ENCODE data around the gene NDEL1. TPM values are rescaled to one million over a fixed set of nuclear protein-coding genes. Genes with fewer than 3 reads are reported as not detected.

NDEL1 gene
- total and polyA plus RNA-seq, 9 of the 15 experiments (the other 6 are each of a cell fraction or from before 2014, with no cell fraction given) = 0.86 to 30.5 (median 22.7) TPM

DNA sequence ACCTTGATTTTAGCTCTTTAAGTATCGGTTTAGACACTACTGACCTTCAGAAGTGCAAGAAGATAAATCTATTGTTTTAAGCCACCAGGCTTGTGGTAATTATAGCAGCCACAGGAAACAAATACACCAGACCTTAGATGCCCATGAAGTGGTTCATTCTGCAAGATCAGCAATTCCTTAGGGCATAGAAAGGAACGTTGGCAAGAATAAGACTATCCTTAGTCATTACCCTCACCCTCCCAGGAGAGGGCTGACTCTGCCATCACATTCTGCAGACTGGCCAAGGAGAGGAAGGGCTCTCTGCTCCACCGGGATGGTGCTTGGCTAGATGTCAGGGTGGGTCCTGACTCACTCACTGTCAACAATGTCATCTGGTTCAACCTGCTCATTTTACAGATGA, 14.1 kb upstream of the NDEL1 start (continued):
- TF ChIP-seq ZFX (CRISPR knock-in tag; IDR thresholded peaks at IDR 0.05) (no peak), ZNF146 (CRISPR knock-in tag; IDR thresholded peaks at IDR 0.05; ENCODE audit: unreplicated experiment) (no peak), SMC3 (conservative IDR thresholded peaks at IDR 0.05; ENCODE audit: insufficient read depth, low read depth, low read length) (no peak), ARHGAP35 (IDR thresholded peaks at IDR 0.05; ENCODE audit: partially characterized antibody) (no peak), GATA2 (CRISPR knock-in tag; IDR thresholded peaks at IDR 0.05) (no peak), TBP (optimal IDR thresholded peaks at IDR 0.05; ENCODE audit: low read depth, low read length) (no peak), C11orf30 (IDR thresholded peaks at IDR 0.05; ENCODE audit: low read depth) (peak; percentile 88), TRIM28 (IDR thresholded peaks at IDR 0.05) (no peak), ZFP1 (CRISPR knock-in tag; IDR thresholded peaks at IDR 0.05) (no peak), HCFC1 (IDR thresholded peaks at IDR 0.05; ENCODE audit: low read depth, low read length) (no peak), ZNF316 (IDR thresholded peaks at IDR 0.05) (peak; percentile 93), NR4A1 (CRISPR knock-in tag; IDR thresholded peaks at IDR 0.05) (no peak), NR4A1 (tag; IDR thresholded peaks at IDR 0.05) (no peak), SMARCA5 (IDR thresholded peaks at IDR 0.05) (no peak), ARID4B (CRISPR knock-in tag; IDR thresholded peaks at IDR 0.05) (no peak), MAFG (tag; conservative IDR thresholded peaks at IDR 0.05) (peak; percentile 71), DMBX1 (CRISPR knock-in tag; IDR thresholded peaks at IDR 0.05; ENCODE audit: borderline replicate concordance) (no peak), MAFF (IDR thresholded peaks at IDR 0.05; ENCODE audit: low read length) (peak; percentile 87), MNT (conservative IDR thresholded peaks at IDR 0.05) (no peak), HOXB6 (CRISPR knock-in tag; IDR thresholded peaks at IDR 0.05; ENCODE audit: borderline replicate concordance) (no peak), ZNF507 (tag; conservative IDR thresholded peaks at IDR 0.05) (no peak), NFYB (IDR thresholded peaks at IDR 0.05; ENCODE audit: extremely low read depth, insufficient read length) (no peak), MTF1 (CRISPR knock-in tag; IDR thresholded peaks at IDR 0.05; ENCODE audit: borderline replicate concordance) (no peak)

Data from K562 (cell line).